ENCODE data around the gene LEKR1.

Gene LEKR1

GRCh38 chr3:157086775-157087174 lies 260.6 kb downstream of the LEKR1 start:
- no peak for DNase-seq

GRCh38 chr3:157087373-157087772 lies 261.2 kb downstream of the LEKR1 start:
- no peak for DNase-seq

GRCh38 chr3:157087780-157088600 lies 261.8 kb downstream of the LEKR1 start:
- DNase-seq, result no peak

GRCh38 chr3:157088601-157089454 lies 262.7 kb downstream of the LEKR1 start:
- DNase-seq, result peak; percentile 91 to 93

- DNase-seq, result peak; percentile 9 to 25
Observed at GRCh38 chr3:157089455-157090221, 263.5 kb downstream of the LEKR1 start.

GRCh38 chr3:157091083-157091833 lies 265.1 kb downstream of the LEKR1 start:
- DNase-seq, result no peak

- no peak for DNase-seq
Observed at GRCh38 chr3:157092230-157092629, 266.1 kb downstream of the LEKR1 start.

- no peak for DNase-seq
Observed at GRCh38 chr3:157093096-157093495, 266.9 kb downstream of the LEKR1 start.

GRCh38 chr3:157094301-157094700 lies 268.1 kb downstream of the LEKR1 start:
- no peak for DNase-seq

GRCh38 chr3:157094751-157095480 lies 268.8 kb downstream of the LEKR1 start:
- no peak for DNase-seq
